HepG2 (cell line): ENCODE results near the gene HYAL2. TPM values are rescaled to one million over a fixed set of nuclear protein-coding genes. Genes with fewer than 3 reads are reported as not detected.

Experiments
- CHCHD3 ChIP-seq: sonication (generic); formaldehyde crosslinking; IDR thresholded peaks from 2 replicates; pipeline ENCODE4 v1.8.0; 2022; ENCODE audit warnings: mild to moderate bottlenecking, missing genetic modification reagents, moderate library complexity
- CREB3 ChIP-seq: sonication (generic); formaldehyde crosslinking; IDR thresholded peaks from 2 replicates; pipeline ENCODE4 v1.5.0; 2020; ENCODE audit warnings: missing genetic modification reagents
- GATA4 ChIP-seq: sonication (generic); IDR thresholded peaks from 2 replicates; pipeline ENCODE4 v1.6.1; 2016; ENCODE audit warnings: antibody characterized with exemption, low read depth, borderline replicate concordance
- MAZ ChIP-seq, 2 experiments: sonication (generic) in 1 of 2; formaldehyde crosslinking in 1 of 2; IDR thresholded peaks; 2 replicates each; pipeline versions ENCODE4 v1.5.0 to v1.6.1; 2012 to 2020; ENCODE audit warnings: low read depth in 2 of 2, mild to moderate bottlenecking in 2 of 2, borderline replicate concordance in 1 of 2, improper control_type of control experiment in 1 of 2, low read length in 1 of 2, missing genetic modification reagents in 1 of 2, moderate library complexity in 1 of 2
- MYPOP ChIP-seq: sonication (generic); formaldehyde crosslinking; IDR thresholded peaks from 2 replicates; pipeline ENCODE4 v1.8.1; 2023; ENCODE audit warnings: mild to moderate bottlenecking, moderate library complexity, missing genetic modification reagents
- NR2F6 ChIP-seq, 2 experiments: IDR thresholded peaks; 2 replicates each; pipeline ENCODE4 v1.6.1; 2016; ENCODE audit warnings: antibody characterized with exemption in 1 of 2, mild to moderate bottlenecking in 1 of 2
- ONECUT2 ChIP-seq: sonication (generic); formaldehyde crosslinking; IDR thresholded peaks from 2 replicates; pipeline ENCODE4 v1.4.0; 2020; ENCODE audit warnings: missing genetic modification reagents
- PTBP1 ChIP-seq: fragments of 200-400 bp; formaldehyde crosslinking; IDR thresholded peaks from 2 replicates; pipeline ENCODE4 v1.6.1; 2018; ENCODE audit warnings: low read length, low read depth; ENCODE audit not compliant: poor library complexity, severe bottlenecking
- SNAPC5 ChIP-seq: sonication (generic); formaldehyde crosslinking; IDR thresholded peaks from 2 replicates; pipeline ENCODE4 v1.8.1; 2023; ENCODE audit warnings: mild to moderate bottlenecking, missing genetic modification reagents, borderline replicate concordance
- SP5 ChIP-seq: IDR thresholded peaks from 2 replicates; pipeline ENCODE4 v1.6.1; 2016; ENCODE audit warnings: low read depth, borderline replicate concordance
- SRF ChIP-seq: IDR thresholded peaks from 2 replicates; pipeline ENCODE4 v1.6.1; 2011; ENCODE audit warnings: mild to moderate bottlenecking, low read depth, low read length, moderate library complexity
- TGIF2 ChIP-seq: IDR thresholded peaks from 2 replicates; pipeline ENCODE4 v1.6.1; 2016; ENCODE audit warnings: control low read depth, missing compliant biosample characterization
- TOPORS ChIP-seq: sonication (generic); formaldehyde crosslinking; IDR thresholded peaks from 2 replicates; pipeline ENCODE4 v1.8.0; 2023; ENCODE audit warnings: mild to moderate bottlenecking, missing genetic modification reagents
- ZFYVE20 ChIP-seq: sonication (generic); formaldehyde crosslinking; IDR thresholded peaks from 2 replicates; pipeline ENCODE4 v1.8.0; 2023; ENCODE audit warnings: low read depth, mild to moderate bottlenecking, moderate library complexity, missing genetic modification reagents, borderline replicate concordance
- ZNF12 ChIP-seq: sonication (generic); formaldehyde crosslinking; IDR thresholded peaks from 2 replicates; pipeline ENCODE4 v1.5.0; 2020; ENCODE audit warnings: missing genetic modification reagents
- ZNF607 ChIP-seq: sonication (generic); formaldehyde crosslinking; IDR thresholded peaks from 2 replicates; pipeline ENCODE4 v1.5.1; 2020; ENCODE audit warnings: missing genetic modification reagents, mild to moderate bottlenecking, borderline replicate concordance
- ZNF614 ChIP-seq: IDR thresholded peaks from 2 replicates; pipeline ENCODE4 v1.6.1; 2018; ENCODE audit warnings: missing biosample characterization, missing genetic modification reagents, inconsistent platforms, borderline replicate concordance
- ZNF615 ChIP-seq: sonication (generic); formaldehyde crosslinking; IDR thresholded peaks from 2 replicates; pipeline ENCODE4 v1.5.0; 2020; ENCODE audit warnings: mild to moderate bottlenecking, missing genetic modification reagents, borderline replicate concordance
- ZNF800 ChIP-seq: sonication (generic); formaldehyde crosslinking; IDR thresholded peaks from 2 replicates; pipeline ENCODE4 v1.4.0; 2020; ENCODE audit warnings: missing genetic modification reagents
- polyA plus RNA-seq, 8 experiments: library from polyadenylated mRNA; depleted of rRNA in 3 of 8; stranded (reverse) in 7 of 8; unstranded in 1 of 8; fragments of >200 nt; fragmentation: Illumina TruSeq in 4 of 8; extraction: Trizol in 4 of 8; gene quantifications; 2 replicates each; pipeline versions ENCODE4 v1.2.1 to v1.2.3, GENCODE V29; 2011 to 2016; ENCODE audit warnings: low read depth in 4 of 8, missing spikeins in 1 of 8, mixed read lengths in 1 of 8; ENCODE audit not compliant: insufficient read depth in 1 of 8
- total RNA-seq, 5 experiments: library from RNA; depleted of rRNA; stranded (reverse); fragments of >200 nt; fragmentation: Illumina TruSeq; extraction: Trizol; gene quantifications; 2 replicates each; pipeline ENCODE4 v1.2.3, GENCODE V29; 2016; ENCODE audit warnings: low read depth in 1 of 5

HYAL2 gene
- total and polyA plus RNA-seq, 2 of the 13 experiments (the other 11 are each of a cell fraction or from before 2014, with no cell fraction given) = 76.2 to 102 TPM

- TF ChIP-seq CREB3 (CRISPR knock-in tag) (peak; percentile 61; the same call in 1 of the 2 replicates), ZFYVE20 (CRISPR knock-in tag) (peak; percentile 57; the same call in 1 of the 2 replicates), ZNF800 (CRISPR knock-in tag) (0 out of 2 replicates have a peak, but pooled peaks have one; percentile 10), SP5 (peak; percentile 95), ZNF615 (peak; percentile 73; the same call in 1 of the 2 replicates), ZNF607 (CRISPR knock-in tag) (no peak), TOPORS (CRISPR knock-in tag) (no peak), ONECUT2 (CRISPR knock-in tag) (no peak), ZNF614 (CRISPR knock-in tag) (0 out of 2 replicates have a peak, but pooled peaks have one; percentile 53), SNAPC5 (CRISPR knock-in tag) (no peak), SRF (no peak), TGIF2 (CRISPR knock-in tag) (no peak), CHCHD3 (CRISPR knock-in tag) (no peak), MYPOP (CRISPR knock-in tag) (0 out of 2 replicates have a peak, but pooled peaks have one; percentile 36), GATA4 (peak; percentile 22; the same call in 1 of the 2 replicates), MAZ (IDR thresholded peaks at IDR 0.05; ENCODE audit: borderline replicate concordance, low read depth, low read length) (peak; percentile 86; the same call in 1 of the 2 replicates), MAZ (CRISPR knock-in tag; IDR thresholded peaks at IDR 0.05; ENCODE audit: low read depth) (peak; percentile 41; the same call in 1 of the 2 replicates), NR2F6 (IDR thresholded peaks at IDR 0.05) (peak; percentile 57; the same call in 1 of the 2 replicates), NR2F6 (CRISPR knock-in tag; IDR thresholded peaks at IDR 0.05) (peak; percentile 71), ZNF12 (CRISPR knock-in tag) (no peak), PTBP1 (no peak)
Observed at GRCh38 chr3:50321336-50322114, 1.0 kb downstream of the HYAL2 start (continued).
